ENCODE data around the gene VIPR1. TPM values are rescaled to one million over a fixed set of nuclear protein-coding genes. Genes with fewer than 3 reads are reported as not detected.
"Not testable (repeated sequence)": the region's sequence is repeated elsewhere in the genome, so short reads cannot be mapped to it uniquely, and the experiment has no call there.

The VIPR1 gene
- total and polyA plus RNA-seq, 4 donors = 3.2 to 14.0 (median 9.6) TPM

DNA sequence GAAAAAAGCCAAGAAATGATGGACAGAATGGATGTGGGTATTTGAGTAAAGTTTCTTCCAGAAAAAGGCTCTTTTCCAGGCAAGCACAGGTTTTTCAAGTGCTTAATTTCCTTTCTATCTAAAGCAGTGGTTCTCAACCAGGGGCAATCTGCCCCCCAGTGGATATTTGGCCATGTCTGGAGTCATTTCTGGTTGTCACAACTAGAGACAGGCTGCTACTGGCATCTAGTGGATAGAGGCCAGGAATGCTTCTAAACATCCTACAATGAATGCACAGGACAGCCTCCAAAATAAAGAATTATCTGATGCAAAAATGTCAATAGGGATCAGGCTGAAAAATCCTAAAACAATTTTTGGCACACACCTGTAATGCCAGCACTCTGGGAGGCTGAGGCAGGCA lies 55.4 kb downstream of the VIPR1 start:
- Histone ChIP-seq H3K27me3 (ENCODE audit: control insufficient read depth in 1 of 2, insufficient read depth in 2 of 2, low read length in 1 of 2) (no peaks in the 10 kb centered on the region), H3K27ac (ENCODE audit: low read depth in 1 of 2, low read length in 2 of 2) (no peak overlapping the region), H3K36me3 (ENCODE audit: control insufficient read depth in 1 of 2, insufficient read depth in 2 of 2, low read length in 1 of 2) (peaks cover 0 to 15% of the 10 kb centered on the region in 2 donors), H3K4me1 (ENCODE audit: control insufficient read depth in 1 of 2, insufficient read depth in 2 of 2, low read length in 2 of 2) (no peaks in the 10 kb centered on the region), H3K9me3 (ENCODE audit: control insufficient read depth, low read length) (no peaks in the 10 kb centered on the region), H3K4me3 (ENCODE audit: low read length in 2 of 2) (no peak overlapping the region)
- intact Hi-C loops (cut with DNase I) = no loop called here
- ATAC-seq (ENCODE audit: low FRiP score) = no peak
- no peak for DNase-seq

DNA sequence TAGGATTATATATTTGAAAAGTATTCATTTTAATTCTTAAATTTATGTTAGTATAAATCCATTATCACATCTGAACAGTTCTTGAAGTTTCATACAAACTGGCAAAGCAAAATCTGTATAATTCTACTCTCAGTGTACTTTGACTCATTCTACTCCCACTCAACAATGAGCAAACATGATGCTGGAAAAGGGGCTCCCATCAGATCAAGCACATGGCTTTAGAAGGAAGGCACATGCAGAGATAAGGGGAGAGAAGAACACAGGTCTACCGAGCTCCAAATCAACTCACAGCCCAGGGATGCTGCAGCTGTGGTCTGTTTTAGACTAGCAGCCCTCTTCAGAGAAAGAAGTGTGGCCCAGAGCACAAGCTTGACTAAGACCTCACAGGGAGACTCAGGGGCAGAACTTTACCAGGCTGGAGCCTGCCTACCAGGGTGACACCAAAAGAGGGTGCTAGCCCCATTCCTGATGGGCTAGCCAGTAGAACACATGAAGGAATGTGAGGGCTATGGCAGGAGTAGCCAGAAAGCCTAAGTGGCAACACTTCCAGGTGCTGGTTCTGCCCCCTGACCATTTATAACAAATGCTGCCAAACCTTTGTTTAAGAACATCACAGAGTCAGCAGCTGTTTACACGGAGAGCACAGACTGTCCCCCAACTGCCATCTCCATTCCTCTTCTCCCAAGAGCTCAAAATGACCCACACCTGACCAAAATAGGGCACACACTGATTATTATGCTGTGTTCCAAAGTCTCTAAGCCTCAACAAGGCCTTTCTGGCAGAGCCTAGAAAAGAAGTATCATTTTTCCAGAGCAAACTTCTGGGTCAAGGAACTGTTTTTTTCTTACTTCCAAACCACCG lies 59.8 kb downstream of the VIPR1 start:
- Histone ChIP-seq H3K27ac (ENCODE audit: low read depth in 1 of 2, low read length in 2 of 2) (no peak overlapping the region), H3K27me3 (ENCODE audit: control insufficient read depth in 1 of 2, insufficient read depth in 2 of 2, low read length in 1 of 2) (no peaks in the 10 kb centered on the region), H3K9me3 (ENCODE audit: control insufficient read depth, low read length) (no peaks in the 10 kb centered on the region), H3K4me3 (ENCODE audit: low read length in 2 of 2) (no peak overlapping the region), H3K4me1 (ENCODE audit: control insufficient read depth in 1 of 2, insufficient read depth in 2 of 2, low read length in 2 of 2) (no peaks in the 10 kb centered on the region), H3K36me3 (ENCODE audit: control insufficient read depth in 1 of 2, insufficient read depth in 2 of 2, low read length in 1 of 2) (peaks cover 7 to 9% of the 10 kb centered on the region in 2 donors)
- ATAC-seq (ENCODE audit: low FRiP score) (no peak), DNase-seq (no peak)
- 68 to 70% methylated on average over 3 of the region's 3 CpGs for WGBS, 2 donors
- intact Hi-C loops (cut with DNase I) = no loop called here

- Histone ChIP-seq H3K9me3 (ENCODE audit: control insufficient read depth, low read length) (peaks cover 1% of the 10 kb centered on the region), H3K36me3 (ENCODE audit: control insufficient read depth in 1 of 2, insufficient read depth in 2 of 2, low read length in 1 of 2) (peaks cover 2 to 5% of the 10 kb centered on the region in 2 donors), H3K4me3 (ENCODE audit: low read length in 2 of 2) (no peak overlapping the region), H3K4me1 (ENCODE audit: control insufficient read depth in 1 of 2, insufficient read depth in 2 of 2, low read length in 2 of 2) (no peaks in the 10 kb centered on the region), H3K27me3 (ENCODE audit: control insufficient read depth in 1 of 2, insufficient read depth in 2 of 2, low read length in 1 of 2) (no peaks in the 10 kb centered on the region), H3K27ac (ENCODE audit: low read depth in 1 of 2, low read length in 2 of 2) (no peak overlapping the region)
- intact Hi-C loops (cut with DNase I) = no loop called here
- WGBS, 2 donors = 62 to 87% methylated on average over 2 of the region's 2 CpGs
- ATAC-seq (ENCODE audit: low FRiP score) (no peak), DNase-seq (no peak)
These were observed 67.2 kb downstream of the VIPR1 start for GRCh38 chr3:42569593-42570142.

DNA sequence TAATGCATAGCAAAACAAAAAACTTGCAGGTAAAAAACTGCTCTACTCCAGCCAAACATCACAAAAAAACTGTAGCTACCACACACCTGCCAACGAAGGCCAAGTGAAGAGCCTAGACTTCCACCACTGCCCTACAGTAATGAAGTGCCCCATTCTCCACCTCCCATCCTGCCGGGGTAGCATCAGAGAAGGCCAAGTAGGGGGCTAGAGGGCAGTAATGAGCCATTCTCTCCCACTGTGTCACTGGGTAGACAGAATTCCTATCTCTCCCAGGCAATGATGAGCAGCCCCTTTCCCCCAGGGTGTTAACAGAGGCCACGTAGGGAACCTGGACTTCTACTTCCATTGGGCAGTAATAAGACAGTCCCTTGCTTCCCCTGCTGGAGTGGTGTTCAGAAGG lies 69.8 kb downstream of the VIPR1 start:
- peak; percentile 46 for ATAC-seq (ENCODE audit: low FRiP score)
- Histone ChIP-seq H3K27ac (ENCODE audit: low read depth in 1 of 2, low read length in 2 of 2) (no peak overlapping the region), H3K4me1 (ENCODE audit: control insufficient read depth in 1 of 2, insufficient read depth in 2 of 2, low read length in 2 of 2) (no peaks in the 10 kb centered on the region), H3K27me3 (ENCODE audit: control insufficient read depth in 1 of 2, insufficient read depth in 2 of 2, low read length in 1 of 2) (no peaks in the 10 kb centered on the region), H3K36me3 (ENCODE audit: control insufficient read depth in 1 of 2, insufficient read depth in 2 of 2, low read length in 1 of 2) (no peaks in the 10 kb centered on the region), H3K4me3 (ENCODE audit: low read length in 2 of 2) (no peak overlapping the region), H3K9me3 (ENCODE audit: control insufficient read depth, low read length) (peaks cover 1% of the 10 kb centered on the region)
- no peak for DNase-seq
- intact Hi-C loops (cut with DNase I) = no loop called here
- WGBS, 2 donors = 63 to 68% methylated on average over 3 of the region's 3 CpGs

DNA sequence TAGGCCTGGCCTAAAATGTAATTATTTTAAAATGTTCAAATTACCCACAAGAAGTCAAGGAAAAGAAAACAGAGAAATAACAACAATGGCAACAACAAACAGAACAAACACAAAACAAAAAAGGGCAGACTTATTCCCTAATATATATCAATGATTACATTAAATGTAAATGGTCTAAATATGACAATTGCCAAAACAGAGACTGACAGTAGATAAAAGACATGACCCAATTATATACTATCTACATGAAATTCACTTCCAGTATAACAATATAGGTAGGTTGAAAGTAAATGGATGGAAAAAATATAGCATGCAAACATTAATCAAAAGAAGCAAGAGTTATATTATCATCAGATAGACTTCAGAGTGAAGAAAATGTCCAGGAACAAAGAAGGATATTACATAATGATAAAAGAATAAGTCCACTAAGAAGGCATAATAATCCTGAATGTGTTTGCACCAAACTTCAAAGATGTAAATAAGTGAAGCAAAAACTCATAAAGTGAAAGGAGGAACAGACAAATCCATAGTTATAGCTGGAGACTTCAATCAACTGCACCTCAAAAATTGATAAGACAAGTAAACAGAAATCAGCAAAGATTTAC lies 72.8 kb downstream of the VIPR1 start:
- DNase-seq (no peak), ATAC-seq (ENCODE audit: low FRiP score) (no peak)
- Histone ChIP-seq H3K36me3 (ENCODE audit: control insufficient read depth in 1 of 2, insufficient read depth in 2 of 2, low read length in 1 of 2) (no peaks in the 10 kb centered on the region), H3K9me3 (ENCODE audit: control insufficient read depth, low read length) (peaks cover 1% of the 10 kb centered on the region), H3K4me3 (ENCODE audit: low read length in 2 of 2) (no peak overlapping the region), H3K27me3 (ENCODE audit: control insufficient read depth in 1 of 2, insufficient read depth in 2 of 2, low read length in 1 of 2) (no peaks in the 10 kb centered on the region), H3K27ac (ENCODE audit: low read depth in 1 of 2, low read length in 2 of 2) (no peak overlapping the region), H3K4me1 (ENCODE audit: control insufficient read depth in 1 of 2, insufficient read depth in 2 of 2, low read length in 2 of 2) (no peaks in the 10 kb centered on the region)
- intact Hi-C loops (cut with DNase I) = no loop called here

DNA sequence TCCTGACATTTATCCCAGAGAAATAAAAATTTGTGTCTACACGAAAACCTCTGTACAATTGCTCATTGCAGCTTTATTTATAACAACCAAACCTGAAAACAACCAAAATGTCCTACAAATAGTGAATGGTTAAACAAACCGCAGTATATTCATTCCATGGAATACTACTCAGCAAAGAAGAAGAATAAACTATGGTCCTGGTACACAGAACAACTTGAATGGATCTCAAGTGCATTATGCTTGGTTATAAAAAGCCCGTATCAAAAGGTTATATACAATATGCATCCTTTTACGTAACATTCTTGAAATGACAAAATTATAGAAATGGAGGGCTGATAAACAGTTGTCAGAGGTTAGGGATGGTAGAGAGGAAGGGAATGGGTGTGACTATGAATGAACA lies 75.6 kb downstream of the VIPR1 start:
- Histone ChIP-seq H3K4me1 (ENCODE audit: control insufficient read depth in 1 of 2, insufficient read depth in 2 of 2, low read length in 2 of 2) (peaks cover 0 to 2% of the 10 kb centered on the region in 2 donors), H3K9me3 (ENCODE audit: control insufficient read depth, low read length) (peaks cover 1% of the 10 kb centered on the region), H3K27ac (ENCODE audit: low read depth in 1 of 2, low read length in 2 of 2) (no peak overlapping the region), H3K27me3 (ENCODE audit: control insufficient read depth in 1 of 2, insufficient read depth in 2 of 2, low read length in 1 of 2) (no peaks in the 10 kb centered on the region), H3K36me3 (ENCODE audit: control insufficient read depth in 1 of 2, insufficient read depth in 2 of 2, low read length in 1 of 2) (no peaks in the 10 kb centered on the region), H3K4me3 (ENCODE audit: low read length in 2 of 2) (no peak overlapping the region)
- DNase-seq (no peak), ATAC-seq (ENCODE audit: low FRiP score) (no peak)
- 93 to 97% methylated on average over 4 of the region's 4 CpGs for whole genome bisulfite sequencing, 2 donors
- intact Hi-C loops (cut with DNase I) = no loop called here

- DNase-seq; H3K27ac ChIP-seq (ENCODE audit: low read depth in 1 of 2, low read length in 2 of 2); intact Hi-C loops (cut with DNase I); H3K36me3 ChIP-seq (ENCODE audit: control insufficient read depth in 1 of 2, insufficient read depth in 2 of 2, low read length in 1 of 2); H3K27me3 ChIP-seq (ENCODE audit: control insufficient read depth in 1 of 2, insufficient read depth in 2 of 2, low read length in 1 of 2); ATAC-seq (ENCODE audit: low FRiP score); H3K4me3 ChIP-seq (ENCODE audit: low read length in 2 of 2); H3K4me1 ChIP-seq (ENCODE audit: control insufficient read depth in 1 of 2, insufficient read depth in 2 of 2, low read length in 2 of 2); H3K9me3 ChIP-seq (ENCODE audit: control insufficient read depth, low read length): not testable (repeated sequence)
- WGBS, 2 donors = 97 to 98% methylated on average over 4 of the region's 4 CpGs
These were observed 76.9 kb downstream of the VIPR1 start for GRCh38 chr3:42579346-42579745.

GRCh38 chr3:42581400-42581708 lies 78.9 kb downstream of the VIPR1 start:
- Histone ChIP-seq H3K27me3 (ENCODE audit: control insufficient read depth in 1 of 2, insufficient read depth in 2 of 2, low read length in 1 of 2) (no peaks in the 10 kb centered on the region), H3K36me3 (ENCODE audit: control insufficient read depth in 1 of 2, insufficient read depth in 2 of 2, low read length in 1 of 2) (no peaks in the 10 kb centered on the region), H3K4me3 (ENCODE audit: low read length in 2 of 2) (peak overlapping the region; percentile 43 to 68), H3K9me3 (ENCODE audit: control insufficient read depth, low read length) (no peaks in the 10 kb centered on the region), H3K4me1 (ENCODE audit: control insufficient read depth in 1 of 2, insufficient read depth in 2 of 2, low read length in 2 of 2) (peaks cover 0 to 2% of the 10 kb centered on the region in 2 donors), H3K27ac (ENCODE audit: low read depth in 1 of 2, low read length in 2 of 2) (peak overlapping the region; percentile 19 to 77)
- ATAC-seq (ENCODE audit: low FRiP score) (no peak), DNase-seq (no peak)
- intact Hi-C loops (cut with DNase I) = loop anchor here in 1 of 2 donors (10.0 kb wide), 1 partner anchor 163 kb away; no protein-coding TSS in a partner anchor
- 0% methylated on average over 11 of the region's 11 CpGs for WGBS, 2 donors
